Measurements from ENCODE around the gene EPB41L1.

EPB41L1 gene

DNA sequence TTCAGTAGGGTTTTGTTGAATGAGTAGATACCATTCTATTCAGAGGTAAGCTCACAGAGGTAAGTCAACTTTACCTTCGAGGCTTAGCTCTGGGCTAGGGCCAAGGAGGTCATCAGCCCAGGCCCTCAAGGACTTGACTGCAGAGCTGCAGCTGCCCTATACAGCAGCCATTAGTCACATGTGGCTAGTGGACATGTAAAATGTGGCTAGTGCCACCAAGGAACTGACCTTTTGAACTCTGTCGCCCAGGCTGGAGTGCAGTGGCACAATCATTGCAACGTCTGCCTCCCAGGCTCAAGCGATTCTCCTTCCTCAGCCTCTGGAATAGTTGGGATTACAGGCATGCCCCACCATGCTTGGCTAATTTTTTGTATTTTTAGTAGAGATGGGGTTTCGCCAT lies 47.9 kb upstream of the EPB41L1 start:
- Histone ChIP-seq H3K27ac (replicated peaks) (no peak overlapping the region), H3K4me3 (replicated peaks; ENCODE audit: insufficient read depth, low read length) (no peak overlapping the region), H3K27me3 (ENCODE audit: insufficient read depth, poor library complexity, severe bottlenecking) (no peaks in the 10 kb centered on the region)
- no peak for DNase-seq (ENCODE audit: low read depth in 1 of 2, low spot score in 1 of 2)
- TF ChIP-seq POLR2AphosphoS5 (IDR thresholded peaks at IDR 0.05; ENCODE audit: low read depth): no peak
- TF ChIP-seq SPI1 (IDR thresholded peaks at IDR 0.05; ENCODE audit: borderline replicate concordance, low read depth): no peak
- no peak for TF ChIP-seq CTCF (IDR thresholded peaks at IDR 0.05; ENCODE audit: insufficient read depth, low read length)

DNA sequence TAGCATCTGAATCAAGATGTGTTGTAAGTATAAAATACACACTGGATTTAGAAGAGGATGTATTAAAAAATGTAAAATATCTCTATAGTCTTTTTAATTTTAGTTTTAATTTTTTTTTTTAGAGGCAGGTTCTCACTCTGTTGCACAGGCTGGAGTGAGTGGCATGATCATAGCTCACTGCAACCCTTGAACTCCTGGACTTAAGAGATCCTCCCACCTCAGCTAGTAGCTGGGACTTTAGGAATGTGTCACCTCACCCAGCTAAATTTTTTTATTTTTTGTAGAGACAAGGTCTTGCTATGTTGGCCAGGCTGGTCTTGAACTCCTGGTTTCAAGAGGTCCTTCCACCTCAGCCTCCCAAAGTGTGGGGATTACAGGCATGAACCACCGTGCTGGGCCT lies 46.7 kb upstream of the EPB41L1 start:
- H3K27ac ChIP-seq (replicated peaks): no peak overlapping the region
- no peak for DNase-seq (ENCODE audit: low read depth in 1 of 2, low spot score in 1 of 2)
- no peak for TF ChIP-seq GABPA (IDR thresholded peaks at IDR 0.05; ENCODE audit: low read depth)
- no peak for TF ChIP-seq POLR2AphosphoS5 (IDR thresholded peaks at IDR 0.05; ENCODE audit: low read depth)
- no peak for TF ChIP-seq SPI1 (IDR thresholded peaks at IDR 0.05; ENCODE audit: borderline replicate concordance, low read depth)
- no peak for TF ChIP-seq REST (IDR thresholded peaks at IDR 0.05; ENCODE audit: insufficient replicate concordance, low read depth)
- TF ChIP-seq CTCF (IDR thresholded peaks at IDR 0.05; ENCODE audit: insufficient read depth, low read length): no peak
- H3K4me3 ChIP-seq (replicated peaks; ENCODE audit: insufficient read depth, low read length): no peak overlapping the region
- H3K27me3 ChIP-seq (ENCODE audit: insufficient read depth, poor library complexity, severe bottlenecking): no peaks in the 10 kb centered on the region

- H3K27me3 ChIP-seq (ENCODE audit: insufficient read depth, poor library complexity, severe bottlenecking): no peaks in the 10 kb centered on the region
- H3K27ac ChIP-seq (replicated peaks): no peak overlapping the region
- no peak for TF ChIP-seq GABPA (IDR thresholded peaks at IDR 0.05; ENCODE audit: low read depth)
- no peak for TF ChIP-seq CTCF (IDR thresholded peaks at IDR 0.05; ENCODE audit: insufficient read depth, low read length)
- TF ChIP-seq REST (IDR thresholded peaks at IDR 0.05; ENCODE audit: insufficient replicate concordance, low read depth): no peak
- no peak for TF ChIP-seq POLR2AphosphoS5 (IDR thresholded peaks at IDR 0.05; ENCODE audit: low read depth)
- TF ChIP-seq SPI1 (IDR thresholded peaks at IDR 0.05; ENCODE audit: borderline replicate concordance, low read depth): no peak
- no peak for DNase-seq (ENCODE audit: low read depth in 1 of 2, low spot score in 1 of 2)
- H3K4me3 ChIP-seq (replicated peaks; ENCODE audit: insufficient read depth, low read length): no peak overlapping the region
These were observed 45.1 kb upstream of the EPB41L1 start for GRCh38 chr20:36109251-36109947.

DNA sequence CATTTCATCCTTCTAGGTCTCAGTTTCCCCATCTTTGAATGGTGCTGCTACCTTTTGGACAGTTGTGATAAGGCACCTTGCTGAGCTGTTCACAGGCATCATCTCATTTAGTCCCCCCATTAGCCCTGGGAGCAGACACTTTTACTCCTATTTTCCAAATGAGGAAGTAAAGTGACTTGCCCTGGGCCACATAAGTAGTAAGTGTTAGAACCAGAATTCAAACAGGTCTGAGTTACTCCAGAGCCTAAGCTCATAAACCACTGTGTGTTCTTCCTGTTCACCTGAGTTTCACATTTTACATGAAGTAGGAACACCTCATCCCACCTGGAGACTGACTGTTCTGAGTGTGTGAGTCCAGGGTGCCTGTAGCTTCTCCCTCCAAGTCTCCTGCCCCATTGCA lies 43.5 kb upstream of the EPB41L1 start:
- TF ChIP-seq CTCF (IDR thresholded peaks at IDR 0.05; ENCODE audit: insufficient read depth, low read length) (no peak), GABPA (IDR thresholded peaks at IDR 0.05; ENCODE audit: low read depth) (no peak), SPI1 (IDR thresholded peaks at IDR 0.05; ENCODE audit: borderline replicate concordance, low read depth) (no peak), REST (IDR thresholded peaks at IDR 0.05; ENCODE audit: insufficient replicate concordance, low read depth) (no peak)
- no peak overlapping the region for H3K4me3 ChIP-seq (replicated peaks; ENCODE audit: insufficient read depth, low read length)

More for the DNA sequence above, 43.5 kb upstream of the EPB41L1 start:
- Histone ChIP-seq H3K27ac (replicated peaks) (no peak overlapping the region), H3K27me3 (ENCODE audit: insufficient read depth, poor library complexity, severe bottlenecking) (no peaks in the 10 kb centered on the region)
- peak in 1 of 2 experiments; percentile 15 for DNase-seq (ENCODE audit: low read depth in 1 of 2, low spot score in 1 of 2)

Measured in HL-60 (cell line).